HT1080 (cell line): Measurements from ENCODE around the gene TAF3. TPM values are rescaled to one million over a fixed set of nuclear protein-coding genes. Genes with fewer than 3 reads are reported as not detected.
"Not testable (repeated sequence)": the region's sequence is repeated elsewhere in the genome, so short reads cannot be mapped to it uniquely, and the experiment has no call there.

Experiments used
- DNase-seq: peaks from one replicate; pipeline ENCODE4 v3.0.0-alpha.2; 2015; ENCODE audit warnings: low read depth
- total RNA-seq: library from RNA; depleted of rRNA; stranded (reverse); fragments of >200 nt; shearing (Covaris generic); gene quantifications from 2 replicates; pipeline ENCODE4 v1.2.3, GENCODE V29; 2014

The TAF3 gene
- total RNA-seq, 1 experiment from 2014 or later: 3.1 TPM

DNA sequence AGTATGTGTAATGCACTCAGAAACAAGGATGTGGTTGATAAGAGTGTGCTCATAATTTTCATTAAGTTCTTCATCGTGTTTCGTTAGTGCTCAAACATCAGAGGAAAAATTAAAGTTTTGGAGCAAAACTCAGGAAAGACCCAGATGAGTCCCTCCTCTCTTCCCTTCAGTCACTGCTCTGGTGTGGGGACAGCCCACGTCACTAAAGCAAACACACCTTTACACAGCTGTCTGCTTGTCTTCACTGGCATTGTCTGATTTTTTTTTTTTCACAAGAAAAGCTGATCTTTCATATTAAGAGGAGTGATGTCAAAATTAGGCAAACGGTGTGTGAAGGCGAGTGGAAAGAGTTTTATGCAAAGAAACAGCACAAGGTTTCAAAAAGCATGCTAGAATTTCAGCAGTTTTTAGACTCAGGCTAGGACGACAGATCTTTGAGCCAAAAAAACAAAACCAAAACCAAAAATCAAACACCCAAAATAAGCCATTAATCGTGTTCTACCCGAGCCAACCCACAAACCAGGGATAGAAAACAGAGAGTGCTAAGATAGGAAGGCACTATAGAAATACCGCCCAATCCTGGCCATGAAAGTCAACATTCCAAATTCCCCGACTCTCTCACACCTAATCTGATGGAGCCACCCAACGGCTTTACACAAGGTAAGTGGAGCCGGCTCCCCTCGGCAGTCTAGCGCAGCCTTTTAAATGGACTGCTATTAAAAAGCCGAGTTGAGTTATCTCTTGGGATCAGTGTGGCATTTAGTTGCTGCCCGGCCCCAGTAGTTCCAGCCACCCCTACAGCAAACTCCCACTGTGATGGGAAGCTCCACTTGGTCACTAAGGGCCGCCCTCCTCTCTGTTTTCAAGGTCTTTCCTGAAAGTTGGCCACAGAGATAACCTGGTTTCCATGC lies 208.3 kb downstream of the TAF3 start:
- no peak for DNase-seq

DNA sequence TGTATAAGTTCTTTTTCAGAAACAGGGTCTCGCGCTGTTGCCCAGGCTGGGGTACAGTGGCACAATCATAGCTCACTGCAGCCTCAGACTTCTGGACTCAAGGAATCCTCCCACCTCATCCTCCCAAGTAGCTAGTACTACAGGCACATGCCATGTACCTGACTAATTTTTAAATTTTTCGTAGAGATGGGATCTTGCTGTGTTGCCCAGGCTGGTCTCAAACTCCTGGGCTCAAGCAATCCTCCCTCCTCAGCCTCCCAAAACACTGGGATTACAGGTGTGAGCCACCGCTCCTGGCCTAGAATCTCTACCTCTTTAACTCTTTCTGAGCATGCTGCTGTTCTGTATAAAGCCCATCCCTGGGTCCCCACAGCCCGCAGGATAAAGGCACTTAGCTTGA lies 212.9 kb downstream of the TAF3 start:
- not testable (repeated sequence) for DNase-seq

DNA sequence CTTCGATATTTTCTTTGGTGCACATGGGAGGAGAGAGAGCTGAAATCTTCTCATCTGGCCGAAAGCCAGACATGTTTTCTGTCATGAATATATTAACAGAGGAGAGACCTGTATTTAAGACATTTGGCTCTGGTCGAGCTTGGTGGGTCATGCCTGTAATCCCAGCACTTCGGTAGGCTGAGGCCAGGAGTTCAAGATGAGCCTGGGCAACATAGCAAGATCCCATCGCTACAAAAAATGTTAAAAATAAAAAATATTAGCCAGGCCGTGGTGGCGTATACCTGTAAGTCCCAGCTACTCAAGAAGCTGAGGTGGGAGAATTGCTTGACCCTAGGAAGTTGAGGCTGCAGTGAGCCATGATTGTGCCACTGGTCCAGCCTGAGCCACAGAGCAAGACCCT lies 214.3 kb downstream of the TAF3 start:
- DNase-seq: no peak

DNA sequence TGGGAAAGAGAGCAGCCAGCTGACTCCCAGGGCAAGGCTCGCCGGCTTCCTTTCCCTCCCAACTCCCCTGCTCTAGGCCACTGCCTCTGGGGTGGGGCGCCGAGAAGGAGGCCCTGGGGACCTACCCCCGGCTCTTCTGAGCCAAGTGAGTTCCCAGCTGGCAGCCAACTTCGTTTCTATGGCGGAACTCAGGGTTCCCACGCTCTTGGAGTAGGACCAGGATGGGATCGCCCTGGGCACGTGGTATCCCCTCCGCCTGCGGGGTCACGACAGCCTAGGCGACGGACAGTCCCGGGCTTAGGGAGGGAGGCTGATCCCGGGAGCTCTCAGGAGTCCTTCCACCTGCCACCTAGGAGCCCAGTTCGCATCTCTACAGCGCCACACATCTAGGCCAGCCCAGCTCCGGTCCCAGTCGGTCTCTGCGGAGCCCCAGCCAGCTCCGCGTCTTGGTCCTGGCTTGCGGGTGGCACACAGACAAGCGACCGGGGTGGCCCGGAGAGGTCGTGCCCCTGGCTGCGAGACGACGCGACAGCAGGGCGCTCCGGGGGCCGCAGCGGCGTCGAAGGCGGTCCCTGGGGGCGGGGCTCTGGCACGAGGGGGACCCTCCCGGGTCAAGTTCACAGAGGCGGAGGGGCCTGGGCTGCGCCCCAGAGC lies 215.6 kb downstream of the TAF3 start:
- DNase-seq: no peak

DNA sequence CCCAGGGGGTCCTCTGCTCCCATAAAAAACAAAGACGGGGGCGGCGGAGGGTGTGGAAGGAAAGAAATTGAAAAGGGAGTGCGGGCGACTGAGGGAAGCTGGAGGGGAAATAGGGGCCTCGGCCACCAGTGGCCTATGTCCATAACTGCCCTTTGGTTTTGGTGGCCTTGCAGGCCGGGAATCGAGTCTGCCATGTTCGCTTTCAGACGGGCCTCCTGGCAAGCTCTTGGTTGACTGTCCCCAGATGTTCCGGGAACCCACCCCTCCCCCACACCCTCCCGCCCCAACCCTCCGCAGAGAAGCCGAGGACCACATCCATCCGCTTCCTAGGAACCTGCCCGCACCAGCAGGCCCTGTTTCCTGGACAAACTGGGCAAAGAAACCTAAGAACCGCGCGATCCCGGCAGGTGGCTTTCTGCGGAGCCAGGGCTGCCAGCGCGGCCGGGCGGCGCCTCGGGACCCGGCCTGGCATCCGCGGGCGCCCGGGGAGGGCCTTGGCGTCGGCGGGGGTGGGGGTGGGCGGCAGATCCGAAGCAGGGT lies 216.2 kb downstream of the TAF3 start:
- DNase-seq: no peak

DNA sequence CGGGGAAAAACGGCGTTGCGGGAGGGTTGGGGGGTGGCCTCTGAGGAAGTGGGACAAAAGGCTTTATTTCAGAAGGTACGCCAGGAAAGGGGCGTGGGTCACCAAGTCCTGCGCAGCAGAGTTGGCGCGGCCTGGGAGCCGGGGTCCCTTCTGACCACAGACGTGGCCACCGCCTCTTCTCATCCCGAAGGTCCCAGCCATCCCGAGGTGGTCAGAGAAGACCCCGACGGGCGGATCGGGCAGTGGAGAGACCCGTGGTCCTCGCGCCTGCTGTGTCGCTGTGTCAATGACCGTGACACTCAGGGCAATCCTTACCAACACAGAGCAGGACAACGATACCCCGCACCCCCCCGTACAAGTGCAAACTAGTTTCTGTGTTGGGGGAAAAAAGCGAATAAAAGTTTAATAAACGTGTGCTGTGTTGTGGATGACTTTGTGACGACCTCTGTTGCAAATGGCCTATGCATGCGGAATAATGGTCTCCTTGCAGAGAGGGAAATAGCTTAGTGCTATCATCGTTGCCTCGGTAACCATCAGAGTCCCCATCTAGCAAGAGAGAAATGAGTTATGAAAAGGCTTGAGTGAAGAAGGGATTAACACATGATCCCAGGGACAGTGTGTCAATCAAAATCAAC lies 216.8 kb downstream of the TAF3 start:
- no peak for DNase-seq

DNA sequence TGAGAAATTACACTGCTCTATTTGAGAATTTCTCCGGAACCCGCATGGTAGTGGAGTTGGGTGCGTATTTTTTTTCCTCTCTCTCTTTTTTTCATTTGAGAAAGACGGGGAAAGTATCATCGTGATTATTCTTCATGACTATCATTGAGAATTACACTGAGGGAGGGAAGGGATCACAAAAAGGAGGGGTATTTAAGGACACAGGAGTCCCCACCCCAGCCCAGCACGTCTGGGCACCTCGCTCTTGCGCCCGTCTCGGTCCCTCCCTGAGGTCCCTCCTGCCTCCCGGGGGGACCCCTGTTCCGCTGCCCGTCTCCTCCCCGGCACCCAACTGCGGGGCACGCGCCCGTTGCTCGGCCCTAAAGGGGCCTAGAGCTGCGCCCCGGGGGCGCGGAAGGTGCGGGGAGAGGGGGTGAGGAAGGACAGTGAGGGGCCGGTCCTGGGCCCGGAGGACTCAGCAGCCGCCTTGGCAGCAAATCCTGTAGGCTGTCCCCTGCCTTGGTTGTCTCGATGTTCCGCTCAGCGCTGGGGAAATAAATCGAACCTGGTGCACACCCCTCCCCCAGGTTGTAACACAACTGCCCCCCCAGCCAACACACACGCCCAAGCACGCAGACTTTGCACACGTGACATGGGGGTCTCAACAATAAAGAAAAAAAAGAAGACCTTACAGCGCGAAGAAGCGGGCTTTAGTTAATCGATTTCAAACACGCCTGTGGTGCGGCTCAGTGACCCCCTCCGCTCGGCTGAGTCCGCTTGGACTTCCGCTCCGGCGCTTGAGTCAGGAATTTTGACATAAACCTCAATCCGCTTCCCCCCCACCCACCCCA lies 217.6 kb downstream of the TAF3 start:
- DNase-seq: no peak

DNA sequence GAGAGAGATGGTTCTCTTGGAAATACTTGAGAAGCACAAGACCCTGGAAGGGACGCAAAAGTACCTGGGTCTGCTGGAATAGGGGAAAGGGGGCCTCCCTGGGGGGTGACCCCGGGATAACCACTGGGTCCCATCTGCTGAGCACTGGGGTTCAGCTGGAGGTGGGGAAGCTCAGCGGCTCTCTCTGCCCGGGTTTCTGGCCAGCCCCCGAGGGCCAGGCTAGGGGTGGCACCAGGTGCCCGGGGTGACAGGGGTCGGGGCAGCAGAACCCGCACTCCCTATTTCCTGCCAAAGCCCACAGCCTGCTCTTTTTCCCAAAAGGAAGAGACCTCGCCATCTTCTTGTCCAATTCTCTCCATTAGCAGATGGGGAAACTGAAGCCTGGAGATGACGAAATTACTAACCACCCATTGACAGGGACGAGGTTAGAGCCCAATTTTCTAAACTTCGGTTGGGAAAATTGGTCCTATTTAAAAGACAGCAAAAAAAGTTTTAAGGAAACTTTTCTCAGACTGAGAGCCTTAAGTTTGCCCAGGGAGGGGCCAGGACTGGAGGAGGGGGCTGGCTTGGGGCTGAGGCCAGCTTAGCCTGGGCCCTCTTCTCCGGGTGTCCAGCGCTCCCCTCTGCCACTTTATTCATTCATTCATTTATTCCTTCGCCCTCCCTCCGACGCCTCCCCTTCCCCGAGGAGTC lies 218.3 kb downstream of the TAF3 start:
- no peak for DNase-seq

DNA sequence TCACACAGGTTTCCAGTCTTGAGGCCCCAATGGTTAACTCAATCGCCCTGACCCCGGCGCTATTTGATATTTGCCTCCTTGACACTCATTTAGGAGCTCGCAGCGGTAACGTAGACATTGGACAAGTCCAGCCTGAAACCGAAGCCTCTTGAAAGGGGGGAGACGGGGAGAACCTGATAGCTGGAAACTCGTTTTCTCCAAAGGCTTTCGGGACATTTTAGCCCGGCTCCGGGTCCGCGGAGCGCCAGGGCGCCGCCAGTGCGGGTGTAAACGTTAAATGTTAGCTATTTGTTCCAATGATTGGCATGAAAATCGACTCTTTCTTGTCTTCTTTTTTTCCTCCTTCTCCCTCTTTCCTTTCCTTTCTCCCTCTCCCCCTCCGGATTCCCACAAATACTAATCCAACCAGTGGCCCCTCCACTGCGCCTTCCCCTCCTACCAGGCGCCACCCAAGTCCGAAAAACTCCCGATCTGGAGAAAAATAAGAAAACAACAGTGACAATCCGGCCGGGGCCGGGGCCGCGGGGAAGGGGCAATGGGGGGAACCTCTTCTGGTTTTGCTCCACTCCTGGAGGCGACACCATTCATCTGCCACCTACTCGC lies 219.0 kb downstream of the TAF3 start:
- no peak for DNase-seq

DNA sequence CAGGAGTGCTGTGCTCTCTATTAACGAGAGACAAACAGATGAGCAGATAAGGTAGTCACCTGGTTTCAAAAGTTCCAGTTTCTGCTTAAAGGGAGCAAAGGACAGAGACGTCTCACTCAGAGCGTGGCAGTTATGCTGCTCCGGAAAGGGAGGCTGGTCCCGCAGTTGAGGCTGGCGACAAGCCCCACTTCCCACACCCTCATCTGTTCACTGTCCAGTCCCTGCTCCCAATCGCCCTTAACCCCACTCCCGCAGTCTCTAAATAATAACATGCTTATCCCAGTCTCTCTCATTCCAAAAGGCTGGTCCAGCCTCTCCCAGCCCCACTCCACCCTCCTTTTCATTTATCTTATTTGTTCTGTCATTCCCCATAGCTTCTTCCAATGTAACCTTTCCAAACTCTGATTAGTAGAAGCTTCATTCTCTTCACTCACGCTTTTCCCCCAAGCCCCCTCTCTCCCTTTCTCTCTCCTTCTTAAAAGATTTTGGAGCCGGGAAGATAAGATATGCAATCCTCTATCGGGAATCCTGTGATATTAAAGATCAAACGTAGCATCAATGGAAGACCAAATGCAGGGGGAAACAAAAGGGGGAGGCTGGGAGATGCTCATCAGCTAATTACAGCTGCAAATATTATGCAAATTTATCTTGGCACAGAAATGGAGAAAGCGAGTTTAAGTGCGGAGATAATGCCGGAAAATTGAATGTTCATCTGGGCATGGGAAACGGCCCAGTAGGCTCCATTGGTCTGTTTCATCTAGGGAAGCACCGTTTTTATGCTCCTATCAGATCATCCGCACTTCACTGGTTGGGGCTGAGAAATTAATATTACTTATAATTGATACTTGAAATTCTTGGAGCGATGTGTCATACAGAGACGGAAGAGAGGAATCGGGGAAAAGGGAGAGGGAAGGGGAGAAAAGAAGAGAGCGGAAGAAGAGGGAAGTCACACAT lies 219.9 kb downstream of the TAF3 start:
- no peak for DNase-seq

DNA sequence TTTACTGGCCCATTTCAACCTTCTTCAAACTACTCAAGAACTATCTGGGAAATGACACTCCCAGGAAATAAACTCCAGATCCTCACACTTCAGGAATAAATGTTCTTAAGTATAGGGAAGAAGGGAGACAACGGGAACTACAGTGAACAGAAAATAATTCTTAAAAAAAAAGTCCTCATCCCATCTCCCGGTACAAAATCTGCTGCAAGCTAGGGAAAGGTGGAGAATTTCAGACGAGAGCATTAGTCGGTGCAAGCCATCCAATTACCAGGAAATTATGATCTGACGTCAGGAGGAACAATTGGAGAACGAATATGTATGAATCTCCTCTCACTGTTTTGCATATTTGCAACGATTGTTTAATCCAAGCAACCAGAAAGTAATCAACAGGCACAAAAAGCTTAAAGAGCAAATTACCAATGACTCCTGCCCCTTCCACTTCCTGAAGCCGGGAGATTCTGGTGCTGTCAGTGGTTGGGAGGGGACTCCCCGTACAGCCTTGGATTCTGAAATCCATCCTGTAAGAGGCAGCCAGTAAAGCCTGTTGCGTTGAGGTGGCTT lies 221.1 kb downstream of the TAF3 start:
- DNase-seq: no peak

DNA sequence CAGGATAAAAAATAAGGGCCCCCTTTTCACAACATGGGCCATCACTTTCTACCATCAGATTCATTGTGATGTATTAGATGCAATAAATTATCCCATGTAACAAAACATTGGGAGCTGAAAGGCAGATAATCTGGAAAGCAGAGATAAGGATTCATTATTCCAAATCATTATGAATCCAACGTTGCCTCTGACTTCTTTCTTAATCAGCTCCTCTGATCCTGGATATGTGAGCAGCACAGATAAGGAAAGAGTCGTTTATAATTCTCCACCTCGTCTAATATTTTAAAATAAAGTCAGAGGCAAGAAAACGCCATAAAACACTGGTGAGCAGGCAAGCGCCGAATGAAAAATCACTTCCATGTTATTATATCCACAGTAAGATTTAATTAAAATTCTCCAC lies 222.3 kb downstream of the TAF3 start:
- no peak for DNase-seq

DNA sequence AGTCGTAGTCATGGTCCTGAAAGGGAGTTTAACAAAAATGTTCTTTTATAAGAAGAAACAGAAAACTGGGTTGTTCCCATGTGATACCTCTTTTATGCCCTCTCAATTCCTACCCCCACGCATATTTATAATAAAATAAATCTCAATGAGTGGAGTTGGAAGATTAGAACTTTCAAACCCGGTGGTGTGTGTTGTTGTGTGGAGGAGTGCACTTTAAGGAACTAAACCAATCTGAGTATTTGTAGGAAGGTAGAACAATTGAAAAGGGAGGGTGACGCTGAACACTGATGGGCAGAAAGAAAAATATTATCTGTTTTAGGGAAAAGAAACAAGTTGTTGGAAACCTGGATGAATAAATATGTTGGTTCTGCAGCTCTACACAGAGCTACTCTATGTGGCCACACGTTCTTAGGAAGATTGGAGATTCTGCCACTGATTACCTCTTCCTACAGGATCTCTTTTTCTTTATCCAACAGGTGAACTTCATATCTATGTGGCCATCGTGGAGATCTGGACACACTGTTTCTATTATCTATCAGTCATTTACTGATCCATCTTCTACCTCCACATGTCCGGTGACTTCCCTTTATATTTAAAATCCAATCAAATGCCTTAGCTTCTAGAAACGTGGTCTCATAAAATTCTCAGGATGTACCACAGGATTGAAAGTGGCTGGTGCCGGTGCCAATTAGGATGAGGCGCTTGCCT lies 223.1 kb downstream of the TAF3 start:
- no peak for DNase-seq

DNA sequence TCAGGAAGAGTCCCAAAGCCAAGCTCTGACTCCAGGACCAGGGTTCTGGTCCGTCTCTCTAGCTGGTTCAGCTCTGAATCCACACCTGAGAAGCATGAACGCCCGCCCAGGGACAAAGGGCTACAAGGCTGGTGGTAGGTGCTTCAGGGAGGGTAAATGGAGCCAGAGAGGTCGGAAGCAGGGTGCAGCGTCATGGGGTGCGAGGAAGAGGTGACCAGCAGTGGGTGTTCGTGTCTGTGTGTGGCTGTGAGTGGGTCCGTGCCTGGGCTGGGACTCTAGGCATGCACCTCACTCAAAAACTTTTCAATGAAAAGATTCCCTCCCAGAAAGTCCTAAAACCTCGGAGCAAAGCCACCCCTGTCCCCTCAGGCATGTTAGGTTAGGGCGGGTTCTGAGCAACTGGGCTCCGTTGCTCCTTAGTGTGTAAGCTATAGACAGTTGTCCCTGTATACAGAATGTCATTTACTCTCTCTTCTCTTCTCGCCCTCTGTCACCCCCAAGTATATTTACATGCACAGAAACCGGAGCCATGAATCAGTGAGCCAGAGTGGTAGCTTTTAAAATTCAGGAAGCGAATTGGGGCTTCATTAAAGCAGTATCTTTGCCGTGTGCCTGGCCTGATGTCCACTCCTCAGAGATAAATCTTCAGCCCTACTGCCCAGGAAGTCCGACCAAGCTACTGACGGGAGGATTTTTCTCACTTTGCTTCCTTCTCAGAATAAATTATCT lies 223.9 kb downstream of the TAF3 start:
- DNase-seq: no peak

DNA sequence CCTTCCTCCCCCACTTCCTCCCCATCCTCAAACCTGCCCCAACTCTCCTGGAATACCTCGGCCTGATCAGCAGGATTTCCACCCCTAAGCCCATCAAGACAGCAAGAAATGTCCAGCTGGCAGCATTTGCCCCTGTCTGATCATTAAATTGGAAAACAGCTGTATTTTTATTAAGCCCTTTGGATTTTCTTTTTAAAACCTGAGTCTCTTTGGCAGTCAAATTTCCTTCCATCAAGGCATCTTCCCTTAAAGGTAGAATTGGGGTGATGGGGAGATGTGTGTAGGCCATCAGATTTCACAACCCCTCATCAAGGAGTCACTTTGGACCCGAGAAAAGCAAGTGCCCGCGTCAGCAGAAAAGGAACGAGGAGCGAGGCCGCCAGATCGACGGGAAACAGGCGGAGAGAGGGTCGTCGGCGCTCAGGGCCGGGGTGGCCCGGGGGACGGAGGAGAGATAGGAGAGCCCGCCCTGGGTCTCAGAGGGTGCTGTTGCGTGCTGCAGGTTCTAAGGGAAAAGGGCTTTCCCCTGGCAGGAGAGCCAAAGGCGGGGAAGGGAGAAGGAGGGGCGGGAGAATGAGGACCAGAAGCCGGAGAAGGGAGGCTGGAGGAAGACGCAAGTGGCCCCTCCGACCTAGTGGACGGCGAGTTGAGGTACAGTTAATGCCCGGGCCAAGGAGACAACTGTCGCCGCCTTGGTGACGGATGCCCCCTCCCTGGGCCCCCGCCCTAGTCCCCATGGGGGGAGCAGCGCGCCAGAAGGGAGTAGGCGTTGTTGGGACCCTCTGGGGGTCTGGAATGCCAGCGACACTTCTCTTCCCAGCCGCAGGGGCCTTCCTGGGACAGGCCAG lies 224.6 kb downstream of the TAF3 start:
- no peak for DNase-seq

DNA sequence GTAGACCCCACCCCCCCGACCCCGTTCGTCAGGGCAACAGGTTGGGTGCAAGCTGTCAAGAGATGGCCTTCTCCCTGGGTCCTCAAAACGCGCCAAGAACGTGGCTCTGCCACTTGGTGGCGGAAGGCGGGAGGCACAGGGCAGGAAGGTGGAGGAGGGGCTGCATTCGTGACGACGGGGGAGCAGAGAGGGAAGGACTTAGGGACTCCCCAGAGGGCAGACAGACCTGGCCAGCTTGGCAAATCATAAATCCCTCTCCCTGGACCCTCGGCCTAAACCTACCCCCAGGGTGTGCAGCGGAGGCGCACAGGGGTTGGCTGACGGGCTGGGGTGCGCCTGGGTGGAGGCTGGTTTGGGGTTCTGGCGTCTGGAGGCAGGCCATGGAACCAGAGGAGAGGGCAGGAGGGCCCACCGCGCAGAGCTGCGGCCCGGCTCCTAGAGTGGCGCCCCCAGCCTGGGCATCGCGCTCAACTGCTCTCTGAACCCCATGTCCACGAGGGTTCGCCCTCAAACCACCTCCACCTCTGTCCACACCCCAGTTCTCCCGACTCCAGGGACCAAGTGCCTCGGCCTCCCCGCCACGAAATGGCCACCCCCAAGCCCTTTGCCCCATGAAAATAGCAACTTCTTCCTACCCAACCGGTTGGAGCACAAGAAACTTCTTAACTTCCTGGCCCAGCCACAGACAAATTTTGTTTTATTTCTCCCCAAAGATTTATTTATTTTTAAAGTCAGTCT lies 225.4 kb downstream of the TAF3 start:
- DNase-seq: no peak
